ENCODE measurements around the gene RUNX3. TPM values are rescaled to one million over a fixed set of nuclear protein-coding genes. Genes with fewer than 3 reads are reported as not detected.

RUNX3 gene
- polyA plus RNA-seq, 1 donor (not counting 4 experiments of a cell fraction or from before 2014, with no cell fraction given), result not detected

DNA sequence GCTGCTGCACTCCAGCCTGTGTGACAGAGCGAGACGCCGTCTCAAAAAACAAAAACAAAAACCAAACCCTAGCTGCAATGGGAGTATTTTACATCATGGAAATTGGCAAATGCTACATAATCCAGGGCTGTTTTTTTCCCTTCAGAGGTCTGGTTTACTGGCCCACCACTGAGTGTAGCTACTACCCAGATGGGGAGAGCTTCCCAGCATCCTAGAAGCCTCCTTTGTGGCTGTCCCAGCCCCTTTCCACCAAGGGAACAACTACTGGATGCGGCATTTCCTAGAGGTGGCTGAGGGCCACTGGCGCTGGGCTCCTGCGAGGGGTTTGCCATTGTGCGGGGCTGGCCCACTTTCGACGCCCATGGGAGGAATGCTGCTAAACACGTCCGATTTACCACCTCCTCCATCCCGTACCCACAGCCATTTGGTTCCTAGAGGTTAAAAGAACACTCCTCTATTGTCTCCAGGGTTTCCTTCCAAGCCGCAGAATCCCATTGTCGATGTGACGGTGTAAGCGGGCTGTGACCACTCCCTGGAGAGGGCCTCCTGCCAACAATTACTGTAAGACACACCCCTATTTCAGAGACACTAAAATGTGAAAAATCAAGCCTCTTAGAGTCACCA lies 55.4 kb downstream of the RUNX3 start:
- H3K9me3 ChIP-seq (ENCODE audit: control insufficient read depth, low read depth, low read length), result no peaks in the 10 kb centered on the region
- H3K27ac ChIP-seq (ENCODE audit: control insufficient read depth, insufficient read depth, low read length), result no peak overlapping the region
- H3K9me1 ChIP-seq (ENCODE audit: control insufficient read depth, extremely low read depth, insufficient read depth, low read length), result no peaks in the 10 kb centered on the region
- peak overlapping the region; percentile 42 for H3K4me2 ChIP-seq (ENCODE audit: control insufficient read depth, extremely low read depth, insufficient read depth, low read depth, low read length)
- H3K4me3 ChIP-seq (ENCODE audit: control insufficient read depth in 2 of 3, extremely low read depth in 1 of 3, insufficient read depth in 2 of 3, low read depth in 1 of 3, low read length in 3 of 3), result no peak overlapping the region
- H3K79me2 ChIP-seq (ENCODE audit: control insufficient read depth, insufficient read depth, low read length), result no peaks in the 10 kb centered on the region
- peaks cover 2% of the 10 kb centered on the region for H4K20me1 ChIP-seq (ENCODE audit: control insufficient read depth, extremely low read depth, insufficient read depth, low read length)
- no peaks in the 10 kb centered on the region for H3K36me3 ChIP-seq (ENCODE audit: control insufficient read depth in 2 of 2, extremely low read depth in 1 of 2, insufficient read depth in 2 of 2, low read length in 2 of 2)
- TF ChIP-seq, protein P1, sequence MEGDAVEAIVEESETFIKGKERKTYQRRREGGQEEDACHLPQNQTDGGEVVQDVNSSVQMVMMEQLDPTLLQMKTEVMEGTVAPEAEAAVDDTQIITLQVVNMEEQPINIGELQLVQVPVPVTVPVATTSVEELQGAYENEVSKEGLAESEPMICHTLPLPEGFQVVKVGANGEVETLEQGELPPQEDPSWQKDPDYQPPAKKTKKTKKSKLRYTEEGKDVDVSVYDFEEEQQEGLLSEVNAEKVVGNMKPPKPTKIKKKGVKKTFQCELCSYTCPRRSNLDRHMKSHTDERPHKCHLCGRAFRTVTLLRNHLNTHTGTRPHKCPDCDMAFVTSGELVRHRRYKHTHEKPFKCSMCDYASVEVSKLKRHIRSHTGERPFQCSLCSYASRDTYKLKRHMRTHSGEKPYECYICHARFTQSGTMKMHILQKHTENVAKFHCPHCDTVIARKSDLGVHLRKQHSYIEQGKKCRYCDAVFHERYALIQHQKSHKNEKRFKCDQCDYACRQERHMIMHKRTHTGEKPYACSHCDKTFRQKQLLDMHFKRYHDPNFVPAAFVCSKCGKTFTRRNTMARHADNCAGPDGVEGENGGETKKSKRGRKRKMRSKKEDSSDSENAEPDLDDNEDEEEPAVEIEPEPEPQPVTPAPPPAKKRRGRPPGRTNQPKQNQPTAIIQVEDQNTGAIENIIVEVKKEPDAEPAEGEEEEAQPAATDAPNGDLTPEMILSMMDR (optimal IDR thresholded peaks at IDR 0.05 in 1 of 3, IDR thresholded peaks at IDR 0.05 in 1 of 3, conservative IDR thresholded peaks at IDR 0.05 in 1 of 3; ENCODE audit: extremely low read depth in 1 of 3, insufficient read depth in 2 of 3, low read length in 3 of 3), result no peak
- no peak for TF ChIP-seq EZH2 (IDR thresholded peaks at IDR 0.05; ENCODE audit: low read length)
- no peak for DNase-seq (ENCODE audit: low read depth, low spot score)
- no peak for FAIRE-seq
- H3K9ac ChIP-seq (ENCODE audit: control insufficient read depth, extremely low read depth, insufficient read depth, low read length), result no peak overlapping the region
- peaks cover 3% of the 10 kb centered on the region for H3K27me3 ChIP-seq (ENCODE audit: control insufficient read depth, extremely low read depth, insufficient read depth, low read length)
- H2AFZ ChIP-seq (ENCODE audit: control insufficient read depth, low read length), result no peak overlapping the region
- dilution Hi-C loops (cut with MboI; ENCODE audit: extremely low pct_ligation_motif_present, low sequenced_read_pairs), result no loop called here
- peaks cover 13% of the 10 kb centered on the region for H3K4me1 ChIP-seq (ENCODE audit: control insufficient read depth, extremely low read depth, insufficient read depth, low read length)

GRCh38 chr1:24874056-24874455 lies 56.0 kb downstream of the RUNX3 start:
- no peak for FAIRE-seq
- Histone ChIP-seq H4K20me1 (ENCODE audit: control insufficient read depth, extremely low read depth, insufficient read depth, low read length) (peaks cover 2% of the 10 kb centered on the region), H3K4me1 (ENCODE audit: control insufficient read depth, extremely low read depth, insufficient read depth, low read length) (peaks cover 13% of the 10 kb centered on the region), H3K9me1 (ENCODE audit: control insufficient read depth, extremely low read depth, insufficient read depth, low read length) (no peaks in the 10 kb centered on the region), H3K79me2 (ENCODE audit: control insufficient read depth, insufficient read depth, low read length) (no peaks in the 10 kb centered on the region), H3K4me3 (ENCODE audit: control insufficient read depth in 2 of 3, extremely low read depth in 1 of 3, insufficient read depth in 2 of 3, low read depth in 1 of 3, low read length in 3 of 3) (no peak overlapping the region), H3K36me3 (ENCODE audit: control insufficient read depth in 2 of 2, extremely low read depth in 1 of 2, insufficient read depth in 2 of 2, low read length in 2 of 2) (no peaks in the 10 kb centered on the region), H3K4me2 (ENCODE audit: control insufficient read depth, extremely low read depth, insufficient read depth, low read depth, low read length) (no peak overlapping the region), H2AFZ (ENCODE audit: control insufficient read depth, low read length) (no peak overlapping the region), H3K27ac (ENCODE audit: control insufficient read depth, insufficient read depth, low read length) (no peak overlapping the region), H3K9me3 (ENCODE audit: control insufficient read depth, low read depth, low read length) (no peaks in the 10 kb centered on the region), H3K9ac (ENCODE audit: control insufficient read depth, extremely low read depth, insufficient read depth, low read length) (no peak overlapping the region), H3K27me3 (ENCODE audit: control insufficient read depth, extremely low read depth, insufficient read depth, low read length) (peaks cover 3% of the 10 kb centered on the region)
- dilution Hi-C loops (cut with MboI; ENCODE audit: extremely low pct_ligation_motif_present, low sequenced_read_pairs), result no loop called here
- no peak for DNase-seq (ENCODE audit: low read depth, low spot score)
- TF ChIP-seq, protein P1 (optimal IDR thresholded peaks at IDR 0.05 in 1 of 3, IDR thresholded peaks at IDR 0.05 in 1 of 3, conservative IDR thresholded peaks at IDR 0.05 in 1 of 3; ENCODE audit: extremely low read depth in 1 of 3, insufficient read depth in 2 of 3, low read length in 3 of 3), result no peak
- TF ChIP-seq EZH2 (IDR thresholded peaks at IDR 0.05; ENCODE audit: low read length), result no peak

All from keratinocyte (primary cell).